H1 (cell line): ENCODE results near the gene MACIR. TPM values are rescaled to one million over a fixed set of nuclear protein-coding genes. Genes with fewer than 3 reads are reported as not detected.

Source experiments
- CTCF ChIA-PET: fragments of 300-600 bp; sonication (Branson Sonifier 250); formaldehyde crosslinking; loops from one replicate; lab custom pipeline; 2021; ENCODE audit not compliant: partially characterized antibody; lab: Charles Lee
- POLR2A ChIA-PET: fragments of 300-600 bp; sonication (Branson Sonifier 250); formaldehyde crosslinking; loops from one replicate; lab custom pipeline; 2021; ENCODE audit warnings: inconsistent platforms; ENCODE audit not compliant: partially characterized antibody; lab: Charles Lee
- DNase-seq, 2 experiments: peaks; one replicate each; pipeline versions ENCODE4 v3.0.0 to v3.0.0-alpha.2; 2010 to 2022; ENCODE audit warnings: low spot score in 2 of 2, low read depth in 1 of 2, mixed read lengths in 1 of 2
- FAIRE-seq: peaks from 2 replicates; lab custom pipeline; 2011; peaks lifted over from hg19 to GRCh38; lab: Jason Lieb, UNC
- H2AFZ ChIP-seq: 2 replicates; pipeline ENCODE4 v1.8.1; 2012; ENCODE audit warnings: low read length, inconsistent platforms
- H2AK5ac ChIP-seq: 2 replicates; pipeline ENCODE4 v1.6.1; 2013; ENCODE audit warnings: low read depth, low read length
- H2BK120ac ChIP-seq: replicated peaks from 2 replicates; pipeline ENCODE3; 2013; ENCODE audit warnings: low read depth, low read length, inconsistent platforms
- H2BK12ac ChIP-seq: 2 replicates; pipeline ENCODE4 v1.6.1; 2013; ENCODE audit warnings: low read depth, low read length
- H2BK15ac ChIP-seq: 2 replicates; pipeline ENCODE4 v1.6.1; 2013; ENCODE audit warnings: low read length
- H2BK20ac ChIP-seq: 2 replicates; pipeline ENCODE4 v1.6.1; 2013; ENCODE audit warnings: low read length
- H2BK5ac ChIP-seq: 2 replicates; pipeline ENCODE4 v1.6.1; 2013; ENCODE audit warnings: low read depth, low read length
- H3K14ac ChIP-seq: 2 replicates; pipeline ENCODE4 v1.6.1; 2013; ENCODE audit warnings: inconsistent platforms; ENCODE audit not compliant: insufficient read length
- H3K18ac ChIP-seq: 2 replicates; pipeline ENCODE4 v1.6.1; 2013; ENCODE audit warnings: low read length; ENCODE audit errors: extremely low read depth
- H3K23ac ChIP-seq: 2 replicates; pipeline ENCODE4 v1.6.1; 2013; ENCODE audit warnings: inconsistent platforms; ENCODE audit not compliant: insufficient read length
- H3K23me2 ChIP-seq: 2 replicates; pipeline ENCODE4 v1.6.1; 2013; ENCODE audit warnings: low read depth, low read length
- H3K27ac ChIP-seq: 2 replicates; pipeline ENCODE4 v1.6.1; 2011; ENCODE audit warnings: low read depth, low read length, inconsistent platforms
- H3K27me3 ChIP-seq, 4 experiments: replicated peaks in 1 of 4; 1 replicate in 1 of 4; 2 replicates in 3 of 4; pipeline versions ENCODE4 v1.6.1 to v1.8.1; 2011 to 2013; ENCODE audit warnings: low read length in 3 of 4, mild to moderate bottlenecking in 3 of 4, inconsistent platforms in 2 of 4, mixed read lengths in 2 of 4, moderate library complexity in 1 of 4; ENCODE audit not compliant: control insufficient read depth in 3 of 4, insufficient read depth in 3 of 4; ENCODE audit errors: extremely low read depth in 1 of 4
- H3K36me3 ChIP-seq, 4 experiments: 2 replicates each; pipeline versions ENCODE4 v1.6.1 to v1.8.1; 2011 to 2013; ENCODE audit warnings: mild to moderate bottlenecking in 4 of 4, low read length in 3 of 4, moderate library complexity in 2 of 4, control low read depth in 1 of 4, inconsistent platforms in 1 of 4; ENCODE audit not compliant: insufficient read depth in 4 of 4, control insufficient read depth in 2 of 4
- H3K4ac ChIP-seq: replicated peaks from 2 replicates; pipeline ENCODE3; 2013; ENCODE audit warnings: low read length, low read depth, mixed read lengths, inconsistent platforms; ENCODE audit not compliant: insufficient read length
- H3K4me1 ChIP-seq, 4 experiments: replicated peaks in 1 of 4; 1 replicate in 1 of 4; 2 replicates in 3 of 4; pipeline versions ENCODE4 v1.6.1 to v1.8.1; 2011 to 2013; ENCODE audit warnings: low read length in 3 of 4, inconsistent platforms in 2 of 4, mixed read lengths in 1 of 4; ENCODE audit not compliant: insufficient read depth in 4 of 4, control insufficient read depth in 3 of 4
- H3K4me2 ChIP-seq, 2 experiments: 2 replicates each; pipeline versions ENCODE4 v1.6.1 to v1.8.1; 2011 to 2013; ENCODE audit warnings: low read depth in 2 of 2, low read length in 2 of 2, control low read depth in 1 of 2, inconsistent platforms in 1 of 2, mild to moderate bottlenecking in 1 of 2; ENCODE audit not compliant: insufficient read depth in 1 of 2
- H3K4me3 ChIP-seq, 4 experiments: fragments of 200-600, 300-600 bp in 1 of 4; sonication (generic), shearing (Covaris generic), sonication (Bioruptor Twin) in 1 of 4; 2 replicates each; pipeline versions ENCODE4 v1.5.1 to v1.8.1; 2011 to 2016; ENCODE audit warnings: low read length in 4 of 4, low read depth in 3 of 4, control low read depth in 2 of 4, inconsistent platforms in 2 of 4, mild to moderate bottlenecking in 2 of 4, mixed read lengths in 1 of 4, moderate library complexity in 1 of 4; ENCODE audit not compliant: insufficient read depth in 2 of 4; ENCODE audit errors: extremely low read depth in 1 of 4
- H3K56ac ChIP-seq: replicated peaks from 2 replicates; pipeline ENCODE3; 2013; ENCODE audit warnings: low read depth, mild to moderate bottlenecking, mixed read lengths, low read length, inconsistent platforms; ENCODE audit not compliant: insufficient read length
- H3K79me1 ChIP-seq: 2 replicates; pipeline ENCODE4 v1.6.1; 2013; ENCODE audit warnings: low read depth, low read length, control low read depth
- H3K79me2 ChIP-seq, 2 experiments: 2 replicates each; pipeline versions ENCODE4 v1.6.1 to v1.8.1; 2012 to 2013; ENCODE audit warnings: low read length in 2 of 2, mild to moderate bottlenecking in 2 of 2, inconsistent platforms in 1 of 2; ENCODE audit not compliant: insufficient read depth in 2 of 2, control insufficient read depth in 1 of 2
- H3K9ac ChIP-seq, 4 experiments: replicated peaks in 1 of 4; 1 replicate in 1 of 4; 2 replicates in 3 of 4; pipeline versions ENCODE4 v1.6.1 to v1.8.1; 2011 to 2013; ENCODE audit warnings: low read depth in 3 of 4, low read length in 3 of 4, control low read depth in 2 of 4, mild to moderate bottlenecking in 2 of 4, moderate library complexity in 2 of 4, inconsistent platforms in 1 of 4; ENCODE audit errors: extremely low read depth in 1 of 4
- H3K9me3 ChIP-seq, 2 experiments: 2 replicates each; pipeline versions ENCODE4 v1.6.1 to v1.8.1; 2012 to 2013; ENCODE audit warnings: mild to moderate bottlenecking in 2 of 2, moderate library complexity in 2 of 2, control low read depth in 1 of 2, inconsistent platforms in 1 of 2, low read depth in 1 of 2, low read length in 1 of 2, mixed read lengths in 1 of 2; ENCODE audit not compliant: insufficient read depth in 2 of 2
- H4K20me1 ChIP-seq, 2 experiments: replicated peaks in 1 of 2; 2 replicates each; pipeline versions ENCODE3 to v1.8.1; 2011 to 2013; ENCODE audit warnings: inconsistent platforms in 2 of 2, low read length in 2 of 2, mild to moderate bottlenecking in 1 of 2; ENCODE audit not compliant: insufficient read depth in 2 of 2, control insufficient read depth in 1 of 2
- H4K5ac ChIP-seq: 2 replicates; pipeline ENCODE4 v1.6.1; 2013; ENCODE audit warnings: low read length, low read depth, mixed read lengths, inconsistent platforms; ENCODE audit not compliant: insufficient read length
- H4K8ac ChIP-seq: 2 replicates; pipeline ENCODE4 v1.8.0; 2013; ENCODE audit warnings: mild to moderate bottlenecking, moderate library complexity, low read length, inconsistent platforms; ENCODE audit not compliant: insufficient read depth; ENCODE audit errors: extremely low read depth
- H4K91ac ChIP-seq: replicated peaks from 2 replicates; pipeline ENCODE3; 2013; ENCODE audit warnings: low read length, mixed read lengths, inconsistent platforms; ENCODE audit not compliant: insufficient read length
- BRCA1 ChIP-seq: IDR thresholded peaks from 2 replicates; pipeline ENCODE4 v1.6.1; 2012; ENCODE audit warnings: low read depth, low read length, improper control_type of control experiment
- CTBP2 ChIP-seq: IDR thresholded peaks from 2 replicates; pipeline ENCODE4 v1.7.0; 2011; ENCODE audit warnings: borderline replicate concordance, mild to moderate bottlenecking, moderate library complexity, mixed read lengths, low read length; ENCODE audit not compliant: insufficient read depth, insufficient read length
- EZH2 ChIP-seq: fragments of 200-600 bp; sonication (generic); IDR thresholded peaks from 2 replicates; pipeline ENCODE4 v1.7.1; 2012; ENCODE audit warnings: low read depth, mild to moderate bottlenecking, moderate library complexity, low read length, inconsistent platforms; ENCODE audit not compliant: severe bottlenecking
- JUND ChIP-seq: IDR thresholded peaks from 2 replicates; pipeline ENCODE4 v1.6.1; 2011; ENCODE audit warnings: mild to moderate bottlenecking, improper control_type of control experiment, low read length
- RNF2 ChIP-seq: fragments of 200-900, 300-1000 bp; sonication (generic); IDR thresholded peaks from 2 replicates; pipeline ENCODE4 v1.7.1; 2016; ENCODE audit warnings: borderline replicate concordance, low read depth, mild to moderate bottlenecking, antibody characterized with exemption, low read length; ENCODE audit not compliant: poor library complexity, severe bottlenecking; ENCODE audit errors: missing control alignments
- RXRA ChIP-seq: IDR thresholded peaks from 2 replicates; pipeline ENCODE4 v1.6.1; 2011; ENCODE audit warnings: low read depth, mild to moderate bottlenecking, low read length, moderate library complexity; ENCODE audit not compliant: insufficient read depth
- SRF ChIP-seq: IDR thresholded peaks from 2 replicates; pipeline ENCODE4 v1.6.1; 2011; ENCODE audit warnings: mild to moderate bottlenecking, low read depth, low read length, moderate library complexity
- SUZ12 ChIP-seq: fragments of 200-600 bp; sonication (generic); IDR thresholded peaks from 2 replicates; pipeline ENCODE4 v1.6.1; 2012; ENCODE audit warnings: mild to moderate bottlenecking, inconsistent platforms, low read length, moderate library complexity, mixed read lengths
- TAF7 ChIP-seq: optimal IDR thresholded peaks from 2 replicates; pipeline ENCODE3; 2011; ENCODE audit warnings: low read depth, mild to moderate bottlenecking, inconsistent platforms, low read length, moderate library complexity, borderline replicate concordance
- WGBS, 2 experiments: shearing (Covaris generic) in 1 of 2; methylation state at CpG; one replicate each; pipeline versions ENCODE4 v1.1.6 to v1.1.7; 2013 to 2015; ENCODE audit warnings: low lambda C conversion rate in 2 of 2, mixed read lengths in 2 of 2, inconsistent platforms in 1 of 2, low coverage in 1 of 2, missing lambda C conversion rate in 1 of 2; ENCODE audit not compliant: insufficient replicate concordance in 2 of 2, insufficient coverage in 1 of 2, insufficient read length in 1 of 2; ENCODE audit errors: extremely low coverage in 1 of 2, missing lambda C conversion rate in 1 of 2; 5-methylcytosine and 5-hydroxymethylcytosine counted together
- polyA plus RNA-seq, 7 experiments: library from polyadenylated mRNA; depleted of rRNA in 3 of 7; stranded (reverse) in 5 of 7; unstranded in 2 of 7; fragments of >200 nt in 5 of 7; fragments of 200-250 nt in 2 of 7; gene quantifications; 1 replicate in 5 of 7; 2 replicates in 1 of 7; 4 replicates in 1 of 7; pipeline versions ENCODE4 v1.2.1 to v1.2.3, GENCODE V29; 2011 to 2013; ENCODE audit warnings: missing spikeins in 2 of 7, mixed read lengths in 2 of 7
- total RNA-seq: library from RNA; stranded (reverse); fragmentation: NEBNext Ultra II Directional; extraction: Animal tissue kit (Norgen Biotek cat#: 25700); gene quantifications from 2 replicates; pipeline ENCODE4 v1.2.1, GENCODE V29; 2021

MACIR gene
- total and polyA plus RNA-seq, 2 of the 8 experiments (the other 6 are each of a cell fraction or from before 2014, with no cell fraction given): 8.0 to 19.2 TPM

- Histone ChIP-seq H3K27me3 (no peaks in the 10 kb centered on the region), H3K36me3 (no peaks in the 10 kb centered on the region), H2BK20ac (no peak overlapping the region), H2BK120ac (no peak overlapping the region), H3K9me3 (0 out of 4 replicates have a peak, but pooled peaks cover 0 to 2% of the 10 kb centered on the region in 2 experiments), H3K56ac (no peak overlapping the region), H2BK5ac (no peak overlapping the region), H3K27ac (no peak overlapping the region), H3K9ac (no peak overlapping the region; a peak in 1 of 7 replicates), H3K23me2 (no peaks in the 10 kb centered on the region), H2AFZ (no peak overlapping the region), H4K20me1 (no peaks in the 10 kb centered on the region), H2AK5ac (no peak overlapping the region), H3K4me2 (no peak overlapping the region), H3K23ac (no peak overlapping the region), H2BK15ac (no peak overlapping the region), H3K4me1 (no peaks in the 10 kb centered on the region; a peak in 1 of 7 replicates), H4K91ac (no peak overlapping the region), H3K18ac (no peak overlapping the region), H3K79me2 (no peaks in the 10 kb centered on the region), H2BK12ac (no peak overlapping the region), H3K14ac (no peak overlapping the region), H3K4ac (no peak overlapping the region), H4K5ac (no peak overlapping the region), H3K4me3 (no peak overlapping the region), H4K8ac (no peak overlapping the region), H3K79me1 (no peaks in the 10 kb centered on the region)
- DNase-seq: no peak
- CTCF ChIA-PET: no interaction called here
- FAIRE-seq: no peak
- POLR2A ChIA-PET: no interaction called here
- WGBS, 2 experiments: 94% methylated on average over 4 of the region's 4 CpGs; no CpG with 5 or more reads in 1 of the 2 experiments
- no peak for TF ChIP-seq TAF7
- no peak for TF ChIP-seq EZH2
- TF ChIP-seq RNF2: no peak
- TF ChIP-seq SUZ12: no peak
- no peak for TF ChIP-seq JUND
- no peak for TF ChIP-seq SRF
- TF ChIP-seq BRCA1: no peak
- no peak for TF ChIP-seq CTBP2
- TF ChIP-seq RXRA: no peak
These were observed 12.8 kb upstream of the MACIR start for GRCh38 chr5:103245761-103246160.
